GM18909 (cell line): ENCODE data around the gene NOC4L.
"Not testable (repeated sequence)": the region's sequence is repeated elsewhere in the genome, so short reads cannot be mapped to it uniquely, and the experiment has no call there.

Source experiments
- ATAC-seq: cut with Tn5 transposase; IDR thresholded peaks from one replicate; pipeline ENCODE4 v1.9.1; 2021; ENCODE audit warnings: mild to moderate bottlenecking; ENCODE audit not compliant: unreplicated experiment, poor library complexity

The NOC4L gene

GRCh38 chr12:132141976-132142678 is 2.1 kb upstream of the NOC4L start:
- no peak for ATAC-seq

GRCh38 chr12:132142679-132143335 is 1.4 kb upstream of the NOC4L start:
- no peak for ATAC-seq

GRCh38 chr12:132143336-132144071 is 753 bp upstream of the NOC4L start:
- ATAC-seq, result peak; percentile 33

GRCh38 chr12:132144810-132145168 is 532 bp downstream of the NOC4L start:
- ATAC-seq, result no peak

- ATAC-seq, result no peak
Observed at GRCh38 chr12:132145334-132145733, 1.1 kb downstream of the NOC4L start.

- ATAC-seq, result no peak
Observed at GRCh38 chr12:132146098-132146497, 1.8 kb downstream of the NOC4L start.

- ATAC-seq, result no peak
Observed at GRCh38 chr12:132146772-132147422, 2.6 kb downstream of the NOC4L start.

- no peak for ATAC-seq
Observed at GRCh38 chr12:132147423-132148367, 3.4 kb downstream of the NOC4L start.

- ATAC-seq, result no peak
Observed at GRCh38 chr12:132148368-132149045, 4.2 kb downstream of the NOC4L start.

GRCh38 chr12:132149526-132149925 is 5.3 kb downstream of the NOC4L start:
- ATAC-seq, result not testable (repeated sequence)

GRCh38 chr12:132150780-132151144 is 6.5 kb downstream of the NOC4L start:
- ATAC-seq, result no peak

GRCh38 chr12:132151145-132151765 is 7.0 kb downstream of the NOC4L start:
- no peak for ATAC-seq

- ATAC-seq, result no peak
Observed at GRCh38 chr12:132151766-132152410, 7.6 kb downstream of the NOC4L start.

GRCh38 chr12:132152411-132152821 is 8.2 kb downstream of the NOC4L start:
- ATAC-seq, result no peak

GRCh38 chr12:132152953-132153352 is 8.7 kb downstream of the NOC4L start:
- ATAC-seq, result no peak

GRCh38 chr12:132153501-132154340 is 9.5 kb downstream of the NOC4L start:
- ATAC-seq, result peak; percentile 81

- ATAC-seq, result peak; percentile 11
Observed at GRCh38 chr12:132154341-132154761, 10.1 kb downstream of the NOC4L start.
